NCI-H2107 (cell line): ENCODE data around the gene OGFR.

ENCODE experiments used
- DNase-seq: peaks from one replicate; lab custom pipeline; 2025; lab: John Stamatoyannopoulos, UW

OGFR gene

GRCh38 chr20:62769346-62770071 is 35.1 kb upstream of the OGFR start:
- no peak for DNase-seq

- no peak for DNase-seq
Observed at GRCh38 chr20:62770111-62770910, 34.3 kb upstream of the OGFR start.

GRCh38 chr20:62770916-62771315 is 33.7 kb upstream of the OGFR start:
- no peak for DNase-seq

GRCh38 chr20:62771396-62772102 is 33.1 kb upstream of the OGFR start:
- no peak for DNase-seq

GRCh38 chr20:62772103-62772611 is 32.5 kb upstream of the OGFR start:
- no peak for DNase-seq

GRCh38 chr20:62772619-62772989 is 32.0 kb upstream of the OGFR start:
- DNase-seq = no peak

GRCh38 chr20:62772990-62773844 is 31.4 kb upstream of the OGFR start:
- no peak for DNase-seq

GRCh38 chr20:62773845-62774714 is 30.6 kb upstream of the OGFR start:
- no peak for DNase-seq

GRCh38 chr20:62774762-62775161 is 29.9 kb upstream of the OGFR start:
- no peak for DNase-seq

GRCh38 chr20:62775206-62775605 is 29.4 kb upstream of the OGFR start:
- no peak for DNase-seq

GRCh38 chr20:62776035-62776691 is 28.5 kb upstream of the OGFR start:
- no peak for DNase-seq

- no peak for DNase-seq
Observed at GRCh38 chr20:62776692-62777527, 27.7 kb upstream of the OGFR start.

GRCh38 chr20:62777528-62777830 is 27.2 kb upstream of the OGFR start:
- DNase-seq = no peak

- DNase-seq = no peak
Observed at GRCh38 chr20:62778058-62778457, 26.6 kb upstream of the OGFR start.

- DNase-seq = no peak
Observed at GRCh38 chr20:62778601-62779416, 25.8 kb upstream of the OGFR start.

- no peak for DNase-seq
Observed at GRCh38 chr20:62779417-62779685, 25.3 kb upstream of the OGFR start.

- no peak for DNase-seq
Observed at GRCh38 chr20:62780204-62780603, 24.4 kb upstream of the OGFR start.

- no peak for DNase-seq
Observed at GRCh38 chr20:62780696-62781095, 23.9 kb upstream of the OGFR start.
